GM12875 (cell line): ENCODE data around the gene MLF2.

Source experiments
- H3K4me3 ChIP-seq: one replicate; pipeline ENCODE4 v1.5.1; 2011; ENCODE audit warnings: low read depth, low read length, control low read depth
- CTCF ChIP-seq: IDR thresholded peaks from 2 replicates; pipeline ENCODE4 v1.5.1; 2011; ENCODE audit warnings: low read depth, mild to moderate bottlenecking, control low read depth, inconsistent platforms, low read length, moderate library complexity, borderline replicate concordance; ENCODE audit not compliant: insufficient read depth

The MLF2 gene

GRCh38 chr12:6790496-6791150 lies 37.7 kb upstream of the MLF2 start:
- H3K4me3 ChIP-seq: no peak overlapping the region
- no peak for TF ChIP-seq CTCF

GRCh38 chr12:6788972-6789924 lies 36.3 kb upstream of the MLF2 start, which contains the start of gene CD4:
Gene CD4, plus strand, starts transcription at chr12:6789528. Its CDS starts 10,611 bp downstream, at chr12:6800139.
- H3K4me3 ChIP-seq: no peak within 1 kb of the TSS
- TF ChIP-seq CTCF: no peak

DNA sequence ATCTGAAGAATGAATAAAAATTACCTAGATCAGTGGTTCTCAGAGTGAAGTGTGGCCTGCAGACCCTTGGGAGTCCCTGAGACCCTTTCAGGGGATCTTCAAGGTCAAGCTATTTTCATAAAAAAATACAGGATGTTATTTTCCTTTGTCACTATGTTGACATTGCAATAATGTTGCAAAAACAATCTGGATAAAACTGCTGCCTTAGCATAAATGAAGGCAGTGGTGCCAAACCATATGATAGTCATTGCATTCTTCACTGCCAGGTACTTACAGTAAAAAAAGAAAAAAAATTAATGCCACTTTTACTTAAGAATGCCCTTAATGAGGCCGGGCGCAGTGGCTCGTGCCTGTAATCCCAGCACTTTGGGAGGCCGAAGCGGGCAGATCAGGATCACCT lies 34.4 kb upstream of the MLF2 start:
- no peak overlapping the region for H3K4me3 ChIP-seq
- TF ChIP-seq CTCF: no peak

GRCh38 chr12:6786416-6787094 lies 33.6 kb upstream of the MLF2 start:
- TF ChIP-seq CTCF: no peak
- no peak overlapping the region for H3K4me3 ChIP-seq

- no peak overlapping the region for H3K4me3 ChIP-seq
- TF ChIP-seq CTCF: no peak
Measured at GRCh38 chr12:6784761-6785160, 31.8 kb upstream of the MLF2 start.

GRCh38 chr12:6784296-6784695 lies 31.4 kb upstream of the MLF2 start:
- no peak overlapping the region for H3K4me3 ChIP-seq
- no peak for TF ChIP-seq CTCF
